Adrenal gland (tissue), 12 donors: Measurements from ENCODE around the gene CLEC18C. TPM values are rescaled to one million over a fixed set of nuclear protein-coding genes. Genes with fewer than 3 reads are reported as not detected.
"Not testable (repeated sequence)": the region's sequence is repeated elsewhere in the genome, so short reads cannot be mapped to it uniquely, and the experiment has no call there.

Source experiments
- DNase-seq, 7 donors: peaks; one replicate each; pipeline ENCODE4 v3.0.0-alpha.2; 2019 to 2020
- H3K27ac ChIP-seq, 5 donors: fragments of 200-600 bp; sonication (generic) in 4 of 5; 1 replicate in 3 of 5; 2 replicates in 2 of 5; pipeline versions ENCODE4 v1.5.1 to v1.8.0; 2016 to 2020; ENCODE audit warnings: mild to moderate bottlenecking in 1 of 5
- H3K27me3 ChIP-seq: fragments of 200-600 bp; 2 replicates; pipeline ENCODE4 v1.8.0; 2021
- H3K36me3 ChIP-seq, 2 donors: fragments of 200-600 bp; replicated peaks in 1 of 2; 1 replicate in 1 of 2; 2 replicates in 1 of 2; pipeline versions ENCODE4 v1.5.1 to v1.8.0; 2018 to 2022
- H3K4me1 ChIP-seq, 2 donors: fragments of 200-600 bp; replicated peaks in 1 of 2; 1 replicate in 1 of 2; 2 replicates in 1 of 2; pipeline versions ENCODE4 v1.5.1 to v1.8.0; 2018 to 2021
- H3K4me3 ChIP-seq, 4 donors: fragments of 200-600 bp; sonication (generic) in 3 of 4; one replicate each; pipeline ENCODE4 v1.5.1; 2016 to 2018
- H3K9me3 ChIP-seq, 3 donors: fragments of 200-600 bp; sonication (generic) in 1 of 3; replicated peaks in 1 of 3; 1 replicate in 2 of 3; 2 replicates in 1 of 3; pipeline versions ENCODE4 v1.5.1 to v1.8.0; 2016 to 2021
- CTCF ChIP-seq, 6 experiments: fragments of 450-650 bp in 4 of 6; fragments of 200-600 bp in 2 of 6; sonication (generic) in 1 of 6; IDR thresholded peaks; 1 replicate in 5 of 6; 2 replicates in 1 of 6; pipeline versions ENCODE4 v1.5.1 to v1.8.0; 2016 to 2021; ENCODE audit warnings: antibody characterized with exemption in 6 of 6, mild to moderate bottlenecking in 2 of 6, moderate library complexity in 1 of 6
- POLR2A ChIP-seq, 2 donors: fragments of 450-650 bp; IDR thresholded peaks; one replicate each; pipeline ENCODE4 v1.6.1; 2017; ENCODE audit warnings: antibody characterized with exemption in 2 of 2, mild to moderate bottlenecking in 2 of 2, moderate library complexity in 1 of 2
- WGBS, 4 donors: extraction: QIAGEN DNeasy Blood & Tissue Kit in 2 of 4; methylation state at CpG; one replicate each; pipeline versions ENCODE4 v1.1.5 to v1.1.7; 2013 to 2017; 5-methylcytosine and 5-hydroxymethylcytosine counted together
- intact Hi-C, 2 donors: fragments of 100-400 bp; cut with DNase I; formaldehyde crosslinking; loops; one replicate each; pipeline versions ENCODE4 v1.14.1 to v1.15.0; 2022 to 2023
- polyA plus RNA-seq, 3 donors: library from polyadenylated mRNA; stranded (reverse); fragments of 200-250 nt in 2 of 3; fragments of 350-450 nt in 1 of 3; fragmentation: Illumina TruSeq in 1 of 3; extraction: RNeasy Lipid Tissue Mini Kit (QIAGEN cat#74804) in 1 of 3; gene quantifications; one replicate each; pipeline ENCODE4 v1.2.3, GENCODE V29; 2013 to 2014
- total RNA-seq, 9 donors: library from RNA; depleted of rRNA in 4 of 9; stranded (reverse); fragments of >200 nt in 4 of 9; fragments of 120-200 nt in 1 of 9; fragmentation: NEBNext Ultra II Directional in 1 of 9; extraction: Animal tissue kit (Norgen Biotek cat#: 25700) in 1 of 9; gene quantifications; one replicate each; pipeline versions ENCODE4 v1.1.0 to v1.2.4, GENCODE V29; 2013 to 2023
- donor health status: healthy with polysubstance abuse.
- donor health status: Bipolar disorder and iron deficiency.
- donor health status: DM: yes; HTN: yes; CAD: no.
- donor health status: DM: no; HTN: no; CAD: no.
- donor health status: DM: no; HTN: no; CAD: no.
- donor health status: DM: yes; HTN: yes; CAD: no.

CLEC18C gene
- total and polyA plus RNA-seq, 12 donors: 0.17 to 2.9 (median 0.64) TPM; not detected in 3

GRCh38 chr16:70149296-70149695 is 24.3 kb upstream of the CLEC18C start:
- H3K9me3 ChIP-seq, H3K4me3 ChIP-seq, H3K4me1 ChIP-seq, H3K27ac ChIP-seq, DNase-seq, H3K27me3 ChIP-seq, intact Hi-C loops: not testable (repeated sequence)
- peaks cover 0 to 72% of the 10 kb centered on the region in 2 donors for H3K36me3 ChIP-seq
- WGBS, 4 donors: 92 to 96% (median 94%) methylated on average over 8 of the region's 8 CpGs

GRCh38 chr16:70151391-70151790 is 22.2 kb upstream of the CLEC18C start:
- intact Hi-C loops: loop anchor here in 1 of 2 donors (10.0 kb wide), 1 partner anchor 103 kb away; the partner anchor contains the start of gene EXOSC6
- Histone ChIP-seq H3K27ac (no peak overlapping the region), H3K4me3 (no peak overlapping the region), H3K4me1 (no peaks in the 10 kb centered on the region), H3K27me3 (no peaks in the 10 kb centered on the region), H3K9me3 (no peaks in the 10 kb centered on the region), H3K36me3 (peaks cover 0 to 80% of the 10 kb centered on the region in 2 donors)
- TF ChIP-seq POLR2A (IDR thresholded peaks at IDR 0.05) (no peak), CTCF (IDR thresholded peaks at IDR 0.05) (no peak)
- WGBS, 4 donors: 93 to 98% (median 97%) methylated on average over 2 of the region's 2 CpGs
- DNase-seq: no peak

- WGBS, 4 donors: 72 to 79% (median 77%) methylated on average over 17 of the region's 17 CpGs
- DNase-seq: peak in 1 of 7 donors; percentile 50
Observed at GRCh38 chr16:70151941-70152509, 21.6 kb upstream of the CLEC18C start.

GRCh38 chr16:70152578-70153302 is 20.8 kb upstream of the CLEC18C start:
- DNase-seq: peak in 1 of 7 donors; percentile 46
- Histone ChIP-seq H3K9me3 (no peaks in the 10 kb centered on the region), H3K36me3 (peaks cover 0 to 91% of the 10 kb centered on the region in 2 donors), H3K4me3 (no peak overlapping the region), H3K27me3 (no peaks in the 10 kb centered on the region), H3K4me1 (no peaks in the 10 kb centered on the region), H3K27ac (no peak overlapping the region)
- TF ChIP-seq CTCF (IDR thresholded peaks at IDR 0.05) (no peak), POLR2A (IDR thresholded peaks at IDR 0.05) (no peak)
- 95 to 97% (median 95%) methylated on average over 13 of the region's 13 CpGs for WGBS, 4 donors
- intact Hi-C loops: loop anchor here in 1 of 2 donors (10.0 kb wide), 1 partner anchor 102 kb away; the partner anchor contains the start of gene EXOSC6

More at GRCh38 chr16:70151941-70152509, 21.6 kb upstream of the CLEC18C start:
- TF ChIP-seq POLR2A (IDR thresholded peaks at IDR 0.05) (no peak), CTCF (IDR thresholded peaks at IDR 0.05) (no peak)
- intact Hi-C loops: loop anchor here in 1 of 2 donors (10.0 kb wide), 1 partner anchor 103 kb away; the partner anchor contains the start of gene EXOSC6
- no peaks in the 10 kb centered on the region for H3K9me3 ChIP-seq
- peaks cover 0 to 87% of the 10 kb centered on the region in 2 donors for H3K36me3 ChIP-seq
- H3K27ac ChIP-seq: no peak overlapping the region
- H3K27me3 ChIP-seq: no peaks in the 10 kb centered on the region
- no peaks in the 10 kb centered on the region for H3K4me1 ChIP-seq
- no peak overlapping the region for H3K4me3 ChIP-seq

- peaks cover 0 to 99% of the 10 kb centered on the region in 2 donors for H3K36me3 ChIP-seq
- H3K27me3 ChIP-seq, H3K4me3 ChIP-seq, H3K9me3 ChIP-seq, H3K4me1 ChIP-seq, H3K27ac ChIP-seq: not testable (repeated sequence)
- 91 to 97% (median 95%) methylated on average over 10 of the region's 10 CpGs for WGBS, 4 donors
- DNase-seq: peak in 1 of 7 donors; percentile 46
- intact Hi-C loops: loop anchor here in 1 of 2 donors (10.0 kb wide), 1 partner anchor 100 kb away; the partner anchor contains the start of gene EXOSC6
Observed at GRCh38 chr16:70154736-70155135, 18.9 kb upstream of the CLEC18C start.
